NCI-H460 (cell line): Measurements from ENCODE around the gene CIPC. TPM values are rescaled to one million over a fixed set of nuclear protein-coding genes. Genes with fewer than 3 reads are reported as not detected.

Source experiments
- DNase-seq: peaks from one replicate; pipeline ENCODE4 v3.0.0-alpha.2; 2016; ENCODE audit warnings: low read depth; ENCODE audit errors: extremely low read depth
- total RNA-seq: library from RNA; depleted of rRNA; stranded (reverse); fragments of >200 nt; shearing (Covaris generic); gene quantifications from 2 replicates; pipeline ENCODE4 v1.2.3, GENCODE V29; 2014

Gene CIPC
- total RNA-seq, 1 experiment from 2014 or later: 17.9 TPM

DNA sequence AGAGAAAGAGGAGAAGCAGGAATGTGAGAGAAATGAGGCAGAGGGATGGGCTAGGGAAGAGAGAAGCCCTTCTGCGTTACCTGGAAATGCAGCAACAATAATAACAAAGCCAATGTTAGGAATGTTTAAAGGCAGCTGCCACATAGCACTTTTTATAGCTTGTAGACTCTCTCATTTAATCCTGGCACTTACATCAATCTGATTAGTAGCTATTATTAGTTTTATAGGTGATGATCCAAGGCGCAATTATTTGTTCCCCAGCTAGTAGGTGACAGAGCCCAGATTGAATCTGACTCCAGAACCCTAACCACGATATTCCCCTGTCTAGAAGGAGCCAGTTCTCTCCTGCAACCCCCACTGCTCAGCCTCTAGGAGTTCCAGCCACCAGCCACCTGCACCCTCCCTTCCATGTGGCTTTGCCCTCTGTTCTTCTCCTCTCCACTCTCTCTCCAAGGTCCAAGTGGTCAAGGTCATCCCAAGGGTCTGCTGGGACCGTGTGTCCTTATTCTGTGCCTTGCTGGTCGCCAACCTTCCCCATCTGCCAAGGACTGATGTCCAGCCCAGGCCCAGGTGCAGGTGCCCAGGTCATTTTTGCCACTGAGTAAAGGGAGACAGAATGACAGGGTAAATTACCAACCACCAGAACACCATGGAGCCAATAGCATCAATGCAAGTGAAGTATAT is 29.4 kb upstream of the CIPC start:
- no peak for DNase-seq

DNA sequence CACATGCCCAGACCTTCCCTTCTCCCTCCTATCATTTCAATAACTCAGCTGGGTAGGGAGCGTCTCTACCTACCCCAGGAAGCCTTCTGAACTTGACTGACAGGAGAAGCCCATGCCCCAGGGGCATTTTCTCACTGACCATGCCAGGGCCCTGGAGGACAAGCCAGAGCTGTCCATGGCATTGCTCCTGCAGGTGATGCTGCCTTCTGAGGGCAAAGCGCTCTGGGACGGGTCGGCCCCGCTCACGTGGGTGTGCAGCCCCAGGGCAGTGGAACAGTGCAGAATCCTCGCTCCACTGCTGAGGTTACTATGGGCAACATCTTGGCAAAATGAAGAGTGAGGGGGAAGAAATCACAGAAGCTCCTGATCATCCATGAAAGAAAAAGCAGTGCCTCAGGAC is 28.5 kb upstream of the CIPC start:
- DNase-seq: no peak

DNA sequence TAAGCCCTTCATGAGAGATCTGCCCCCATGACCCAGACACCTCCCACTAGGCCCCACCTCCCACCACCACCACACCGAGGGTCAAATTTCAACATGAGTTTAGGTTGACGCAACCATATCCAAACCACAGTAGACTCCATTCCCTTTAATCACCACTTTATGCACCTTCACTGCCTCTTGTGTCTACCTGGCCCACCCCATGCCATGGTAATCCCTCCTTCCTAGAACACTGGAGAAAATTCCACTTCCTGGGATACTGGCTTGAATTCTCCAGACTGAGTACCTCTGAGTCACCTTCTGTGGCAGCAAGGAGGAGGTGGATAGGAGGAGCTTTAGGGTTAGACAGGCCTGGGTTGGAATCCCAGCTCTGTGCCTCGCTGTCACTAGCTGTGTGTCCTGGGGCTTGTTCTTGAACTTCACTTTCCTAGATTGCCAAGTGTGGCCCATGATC is 26.1 kb upstream of the CIPC start:
- DNase-seq: no peak

DNA sequence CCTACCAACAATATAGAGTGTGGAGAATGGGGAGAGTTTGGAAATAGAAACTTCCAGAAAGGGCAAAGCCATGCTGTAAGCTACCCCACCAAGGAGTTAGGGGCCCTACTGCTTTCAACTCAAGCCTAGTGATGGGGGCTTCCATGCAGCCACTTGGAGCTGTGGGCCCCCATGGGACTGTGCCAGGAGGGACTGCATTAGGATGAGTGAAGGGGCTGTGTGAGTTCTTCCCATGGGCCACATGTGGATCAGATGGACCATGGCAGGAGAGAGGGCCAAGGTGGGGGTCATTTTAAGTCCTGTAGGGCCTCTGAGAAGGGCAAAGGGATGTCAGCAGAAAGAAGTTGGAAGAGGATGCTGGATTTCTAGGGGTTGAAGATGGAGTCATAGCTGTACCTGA is 23.1 kb upstream of the CIPC start:
- DNase-seq: no peak

DNA sequence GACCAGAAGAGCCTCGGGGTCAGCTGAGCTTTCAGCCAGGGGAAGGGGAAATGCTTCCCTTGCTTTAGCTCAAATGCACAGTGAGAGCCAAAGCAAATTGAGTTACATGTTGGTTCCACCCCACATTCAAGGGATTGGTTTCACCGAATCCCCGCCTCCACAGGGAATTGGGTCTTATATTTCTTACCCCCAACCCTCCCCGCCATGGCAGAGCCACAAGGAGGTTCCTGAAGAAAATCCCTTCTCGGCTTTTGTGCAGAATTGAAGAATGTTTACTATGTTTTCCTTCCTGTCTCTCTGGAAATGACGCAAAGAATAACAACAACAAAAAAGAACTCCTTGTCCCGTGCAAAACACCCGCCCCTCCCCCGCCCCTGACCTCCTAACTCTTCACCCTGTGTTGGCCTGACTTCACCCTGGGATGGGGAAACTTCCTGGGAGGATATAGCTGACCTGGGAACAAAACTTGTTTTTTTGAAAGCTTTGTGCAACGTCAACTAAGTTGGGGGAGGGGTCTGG is 21.9 kb upstream of the CIPC start:
- peak; percentile 76 for DNase-seq

DNA sequence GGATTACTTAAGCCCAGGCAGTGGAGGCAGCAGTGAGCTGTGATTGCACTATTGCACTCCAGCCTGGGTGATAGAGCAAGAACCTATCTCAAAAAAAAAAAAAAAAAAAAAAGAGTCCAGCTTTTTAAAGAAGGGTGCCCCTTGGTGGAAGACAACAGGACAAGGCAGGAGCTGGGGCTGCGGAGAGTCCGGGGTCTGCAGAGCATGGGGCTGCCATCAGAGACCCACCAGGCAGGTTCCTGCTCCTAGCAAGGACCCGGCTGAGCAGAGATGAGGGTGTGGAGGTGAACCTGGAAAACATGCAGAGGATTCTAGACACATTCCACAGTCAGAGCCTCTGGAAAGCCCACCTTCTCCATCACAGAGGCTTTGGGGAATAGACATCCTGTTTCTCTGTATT is 21.0 kb upstream of the CIPC start:
- no peak for DNase-seq

DNA sequence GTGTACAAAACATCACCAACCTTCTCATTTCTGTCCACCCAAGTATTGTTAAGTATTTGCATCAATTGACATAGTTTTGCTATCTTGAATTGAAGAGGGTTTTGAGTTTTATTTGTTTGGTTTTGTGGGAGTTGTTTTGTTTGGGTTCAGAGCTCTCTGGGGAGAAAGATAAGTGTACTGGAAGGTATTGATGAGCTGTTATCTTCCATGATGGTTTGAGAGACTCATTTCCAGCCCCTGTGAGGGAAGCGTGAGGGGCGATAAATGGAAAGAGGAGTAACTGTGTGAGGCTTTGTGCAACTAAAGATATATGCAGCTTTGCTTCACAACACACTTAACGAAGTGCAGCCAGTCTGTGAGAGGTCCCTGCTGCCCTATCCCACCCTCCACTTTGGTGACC is 15.7 kb upstream of the CIPC start:
- no peak for DNase-seq

DNA sequence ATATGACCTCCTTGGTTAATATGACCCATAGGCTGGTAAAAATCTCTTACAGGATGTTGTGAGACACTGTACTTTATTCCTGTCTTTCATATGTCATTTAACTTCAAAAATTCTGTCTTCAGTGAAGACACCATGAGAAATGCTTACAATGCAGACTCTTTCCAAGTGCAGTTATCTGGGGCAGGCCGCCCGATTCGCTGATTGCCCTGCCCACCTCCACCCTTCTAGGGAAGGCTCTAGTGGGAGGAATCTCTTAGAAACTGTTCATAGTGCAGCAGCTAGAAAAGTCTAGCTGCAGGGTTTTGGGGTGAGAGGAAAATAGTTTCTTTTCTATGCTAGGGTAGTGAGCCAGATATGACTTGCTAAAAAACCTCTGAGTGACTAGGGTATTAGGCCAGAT is 15.0 kb upstream of the CIPC start:
- DNase-seq: no peak

DNA sequence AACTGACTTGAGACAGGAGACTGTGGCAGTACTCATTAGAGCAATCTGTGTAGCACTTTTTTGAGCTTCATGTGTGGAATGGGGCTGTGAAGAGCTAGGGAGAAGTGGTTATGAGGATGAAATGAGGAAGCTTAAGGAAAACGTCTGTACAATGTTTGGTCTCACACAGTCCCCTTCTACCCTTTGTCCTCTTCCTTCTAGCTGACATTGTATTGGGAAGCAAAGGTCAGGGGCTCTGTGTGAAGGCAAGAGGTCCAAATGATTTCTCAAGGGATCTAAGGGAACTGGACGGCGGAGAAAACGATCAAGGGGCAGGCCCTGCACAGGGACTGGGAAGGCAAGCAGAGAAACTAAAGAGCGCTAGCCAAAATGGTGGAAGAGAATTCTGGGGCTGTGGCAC is 13.1 kb upstream of the CIPC start:
- DNase-seq: no peak

DNA sequence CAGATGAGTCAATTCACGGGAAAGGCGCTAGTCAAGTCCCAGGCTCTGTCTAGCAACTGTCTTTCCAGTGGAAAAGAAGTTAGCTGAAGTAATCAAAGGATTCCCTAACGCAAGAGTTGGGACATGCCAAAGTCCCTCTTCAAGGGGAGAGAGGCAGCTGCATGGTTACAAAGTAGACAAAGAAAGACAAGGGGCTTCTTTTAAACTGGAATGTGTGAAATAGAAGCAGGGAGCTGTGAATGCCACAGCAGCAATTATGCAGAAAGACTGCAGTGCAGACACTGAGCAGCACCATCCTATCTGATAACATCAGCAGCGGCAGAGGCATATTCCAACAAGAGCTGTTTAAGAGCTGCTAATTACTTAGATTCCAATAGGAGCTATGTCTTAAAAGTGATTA is 12.5 kb upstream of the CIPC start:
- no peak for DNase-seq

DNA sequence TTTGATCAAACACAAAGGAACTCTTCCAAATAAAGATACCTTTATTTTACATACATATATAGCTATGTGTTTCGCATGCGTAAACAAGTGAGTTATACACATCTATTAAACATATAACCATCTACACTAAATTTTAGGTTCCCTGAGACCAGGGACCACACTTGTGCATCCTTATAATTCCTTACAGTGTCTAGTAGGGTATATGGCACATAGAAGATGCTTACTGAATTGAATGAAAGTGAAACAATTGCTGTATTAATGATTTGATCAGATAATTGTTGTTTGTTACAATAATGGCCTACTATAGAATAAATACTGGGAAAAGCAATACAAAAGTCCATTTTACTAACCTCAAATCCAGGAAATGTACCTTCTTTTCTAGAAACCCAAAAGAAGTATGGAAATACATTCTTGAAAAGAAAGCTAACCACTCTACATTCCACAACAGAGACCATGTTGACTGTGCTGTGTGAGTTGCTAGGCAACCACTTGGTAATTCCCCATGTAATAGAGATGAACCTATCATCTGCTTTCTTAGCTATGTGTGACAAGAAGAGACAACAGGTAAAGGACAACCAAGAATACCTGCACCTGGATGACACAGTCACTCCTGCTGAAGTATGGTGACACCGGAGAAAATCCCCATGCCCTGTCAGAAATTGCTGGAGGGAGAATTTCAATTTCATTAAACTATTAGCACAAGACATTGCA is 11.9 kb upstream of the CIPC start:
- no peak for DNase-seq

DNA sequence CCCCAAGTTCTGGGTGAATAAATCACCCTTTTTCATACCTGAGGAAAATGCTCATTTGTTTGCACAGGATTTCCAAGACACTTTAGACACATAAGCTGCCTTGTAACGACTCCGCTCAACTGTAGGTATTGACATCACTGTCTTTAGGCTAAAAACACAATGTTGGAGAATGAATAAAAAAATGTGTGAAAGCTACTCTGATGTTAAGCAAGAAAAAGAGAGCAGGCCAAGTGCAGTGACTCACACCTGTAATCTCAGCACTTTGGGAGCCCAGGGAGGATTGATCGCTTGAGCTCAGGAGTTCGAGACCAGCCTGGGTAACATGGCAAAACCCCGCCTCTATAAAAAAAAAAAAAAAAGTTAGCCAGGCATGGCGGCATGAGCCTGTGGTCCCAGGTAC is 11.1 kb upstream of the CIPC start:
- no peak for DNase-seq

DNA sequence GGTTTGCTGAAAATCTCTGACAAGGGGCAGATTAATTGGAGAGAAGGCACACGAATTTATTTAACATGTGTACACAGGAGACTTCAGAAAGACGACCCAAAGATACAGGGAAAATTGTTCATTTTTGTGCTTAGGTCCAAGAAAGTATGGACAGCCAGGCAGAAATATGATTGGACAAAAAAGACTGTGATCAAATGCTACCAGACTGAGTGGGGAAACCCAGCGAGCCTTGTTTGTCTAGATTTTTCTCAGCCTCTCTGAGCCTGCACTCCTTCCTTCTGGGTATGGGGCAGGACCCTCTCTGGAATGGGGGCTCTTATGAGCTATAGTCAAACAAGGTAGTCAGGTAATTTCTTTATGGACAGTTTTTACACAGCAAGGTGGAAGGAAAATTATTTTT is 10.4 kb upstream of the CIPC start:
- no peak for DNase-seq

DNA sequence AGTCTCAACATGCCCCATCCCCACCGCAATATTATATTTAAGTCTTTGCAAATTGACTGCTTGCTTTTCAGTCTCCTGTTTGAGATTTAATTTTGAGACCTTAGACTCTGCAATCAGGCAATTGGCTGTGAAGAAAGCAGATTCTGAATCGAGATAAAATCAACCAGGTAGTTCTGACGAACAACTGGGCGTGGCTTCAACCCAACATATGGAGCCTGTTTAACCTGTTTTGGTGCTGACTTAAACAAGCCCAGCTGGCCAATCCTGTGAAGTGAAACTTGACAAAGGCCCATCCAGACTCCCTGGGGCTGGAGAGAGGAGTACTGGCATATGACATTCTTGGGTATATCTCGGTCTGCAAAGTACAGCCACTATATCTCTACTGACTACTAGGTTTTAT is 9.8 kb upstream of the CIPC start:
- DNase-seq: no peak

DNA sequence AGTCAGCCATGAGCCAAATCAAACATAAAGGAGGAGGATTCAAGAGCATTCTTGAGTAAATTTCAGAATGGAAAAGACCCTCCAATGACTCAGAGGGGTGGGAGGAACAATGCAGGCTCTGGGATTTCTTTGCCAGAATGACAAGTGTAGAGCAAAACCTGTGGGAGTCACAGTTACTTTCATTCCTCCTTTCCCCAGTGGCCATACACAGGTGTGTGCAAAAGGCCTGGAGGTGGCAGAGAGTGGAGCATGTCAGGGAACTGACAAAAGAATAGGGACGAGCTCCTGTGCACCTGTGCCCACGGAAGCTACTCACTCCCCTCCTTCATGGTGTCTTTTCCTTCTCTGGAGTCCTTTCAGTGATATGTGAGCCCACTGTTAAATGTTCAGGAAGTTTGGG is 9.4 kb upstream of the CIPC start:
- no peak for DNase-seq

DNA sequence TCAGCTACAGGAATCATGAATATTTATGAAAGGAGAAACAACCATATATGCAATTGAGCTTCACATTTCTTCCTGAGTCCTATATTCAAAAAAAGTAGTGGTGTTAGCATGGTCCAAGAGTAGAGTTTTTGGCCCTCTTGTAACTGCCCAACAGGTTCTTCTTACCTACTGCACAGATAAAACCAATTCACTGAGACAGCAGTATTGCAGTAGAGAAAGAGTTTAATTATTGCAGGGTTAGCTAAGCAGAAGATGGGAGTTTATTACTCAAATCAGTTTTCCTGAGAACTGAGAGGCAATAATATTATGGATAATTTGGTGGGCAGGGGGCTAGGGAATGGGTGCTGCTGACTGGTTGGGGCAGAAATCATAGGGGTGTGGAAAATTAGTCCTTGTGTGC is 6.5 kb upstream of the CIPC start:
- no peak for DNase-seq

DNA sequence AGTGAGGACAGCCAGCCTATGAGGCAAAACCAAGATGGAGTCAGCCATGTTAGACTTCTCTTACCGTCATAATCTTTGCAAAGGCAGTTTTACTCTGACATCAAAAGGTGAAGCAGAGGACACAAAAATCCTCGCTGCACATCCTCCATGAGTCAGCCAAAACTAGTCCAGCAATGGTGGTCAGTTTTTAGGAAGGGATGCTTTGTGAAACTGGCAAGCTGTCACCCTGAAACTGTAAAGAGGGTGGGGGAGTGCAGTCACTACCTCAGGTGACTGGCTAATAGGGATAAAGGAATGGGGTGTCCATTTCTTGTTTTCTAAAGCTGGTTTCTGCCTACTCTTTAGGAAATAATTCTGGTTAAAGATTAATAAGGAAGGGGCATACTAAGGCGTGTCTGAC is 5.4 kb upstream of the CIPC start:
- no peak for DNase-seq

DNA sequence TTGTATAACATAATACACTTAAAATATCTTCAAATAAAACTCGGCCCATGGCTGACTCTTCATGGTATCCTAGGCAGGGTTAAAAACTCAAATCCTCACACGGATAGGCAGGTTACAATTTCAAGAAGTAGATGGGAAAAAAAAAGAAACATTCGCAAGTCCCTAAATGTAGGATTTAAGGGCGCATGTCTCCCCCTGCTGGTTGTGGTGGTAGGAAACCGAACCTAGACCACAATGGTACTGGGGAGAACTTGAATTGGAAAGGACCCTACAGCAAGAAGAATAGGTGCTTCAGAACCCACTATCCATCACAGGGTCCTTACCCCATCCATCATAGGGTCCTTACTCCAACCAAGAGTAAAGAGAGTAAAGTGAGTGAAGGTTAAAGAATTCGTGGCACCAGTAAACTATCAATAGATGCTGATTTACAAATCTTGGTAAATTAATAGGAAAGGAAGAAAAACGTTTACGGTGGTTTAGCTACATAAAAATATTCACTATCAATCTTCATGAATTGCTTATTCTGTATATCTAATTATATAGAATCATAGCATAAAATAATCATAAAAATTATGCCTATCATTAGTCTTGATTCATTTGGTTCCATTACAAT is 3.3 kb upstream of the CIPC start:
- peak; percentile 81 for DNase-seq

DNA sequence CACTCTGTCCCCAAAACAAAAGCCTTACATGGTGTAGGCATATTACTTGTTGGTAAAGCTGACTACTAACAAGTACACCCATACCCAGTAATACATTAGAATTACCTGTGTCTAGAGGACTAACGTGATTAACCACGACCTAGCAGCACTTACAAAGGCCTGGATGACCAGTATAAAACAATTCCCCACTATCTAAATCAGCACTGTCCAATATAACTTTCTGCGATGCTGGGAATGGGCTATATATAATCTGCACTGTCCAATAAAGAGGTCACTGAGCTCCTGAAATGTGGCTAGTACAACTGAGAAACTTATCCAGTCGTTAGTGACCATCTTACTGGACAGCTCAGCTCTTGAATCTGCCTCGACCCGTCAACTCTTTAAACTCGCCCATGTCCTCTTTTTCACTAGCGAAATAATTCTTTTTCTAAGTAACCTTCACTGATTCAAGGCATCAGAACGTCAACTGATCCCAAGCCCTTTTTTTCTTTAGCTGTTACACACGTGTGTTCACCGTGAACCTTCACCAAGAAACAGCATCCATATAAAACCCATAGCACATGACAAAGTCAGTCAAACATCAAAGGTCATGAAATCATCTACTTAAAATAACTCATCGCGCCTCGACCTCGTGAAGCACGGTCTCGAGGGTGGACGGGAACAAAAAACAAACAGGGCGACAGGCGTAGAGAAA is 905 bp upstream of the CIPC start:
- no peak for DNase-seq

DNA sequence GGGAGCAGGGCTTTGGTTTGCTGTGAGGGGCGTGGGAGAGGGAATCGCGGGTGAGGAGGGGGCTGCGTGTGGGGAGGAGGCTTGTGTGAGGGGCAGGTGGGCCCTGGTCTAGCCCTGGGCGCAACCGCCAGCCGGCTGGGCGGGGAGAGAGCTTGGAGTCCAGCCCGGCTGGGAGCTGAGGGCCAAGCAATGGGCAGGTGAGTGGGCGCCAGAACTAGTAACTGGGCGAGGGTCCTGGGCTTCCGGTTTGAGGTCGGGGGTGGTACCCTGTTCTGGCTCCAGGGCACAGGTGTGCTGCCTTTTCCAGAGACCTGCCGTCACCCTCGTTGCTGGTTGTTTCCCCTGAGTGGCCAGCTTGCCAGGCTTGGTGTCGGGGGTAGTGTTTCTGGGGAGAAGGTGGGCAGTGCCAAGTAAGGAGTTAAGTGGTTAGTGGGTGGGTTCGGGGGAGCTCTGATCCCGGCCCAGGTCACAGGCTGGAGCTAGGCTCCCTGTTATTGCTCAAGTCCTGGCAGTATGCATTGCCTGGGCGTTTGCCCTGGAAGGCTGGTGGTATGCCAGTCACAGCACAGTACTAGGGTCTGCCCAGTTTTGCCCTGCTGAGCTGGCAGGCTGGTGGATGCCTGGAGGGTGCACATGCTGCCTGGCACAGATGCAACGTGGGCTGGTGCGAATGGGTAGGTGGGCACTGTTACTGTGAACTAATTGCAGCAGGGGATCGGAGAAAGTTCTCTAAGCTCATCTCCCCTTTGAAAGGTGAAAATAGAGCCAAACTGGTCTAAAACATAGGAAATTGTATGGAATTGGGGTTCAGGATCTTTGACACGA is 683 bp downstream of the CIPC start:
- no peak for DNase-seq
